Panc1 (cell line): ENCODE measurements around the gene CHST11. TPM values are rescaled to one million over a fixed set of nuclear protein-coding genes. Genes with fewer than 3 reads are reported as not detected.

Experiments used
- ATAC-seq: fragments of 200-7000 bp; cut with Tn5 transposase; 2 replicates; pipeline ENCODE4 v1.9.1; 2020; ENCODE audit warnings: mild to moderate bottlenecking, moderate library complexity
- BruUV-seq: library from RNA; stranded (reverse); fragments of 400-500 nt; replicated peaks from 2 replicates; lab custom pipeline; 2021; lab: Mats Ljungman, UMichigan
- CTCF ChIA-PET: fragments of 300-600 bp; sonication (Branson Sonifier 250); formaldehyde crosslinking; loops from one replicate; lab custom pipeline; 2022; ENCODE audit warnings: antibody characterized with exemption; lab: Charles Lee
- POLR2A ChIA-PET: fragments of 300-600 bp; sonication (Branson Sonifier 250); formaldehyde crosslinking; loops from one replicate; lab custom pipeline; 2022; ENCODE audit warnings: antibody characterized with exemption; lab: Charles Lee
- DNase-seq: peaks from one replicate; pipeline ENCODE4 v3.0.0-alpha.2; 2010; ENCODE audit warnings: low read depth, low spot score
- H3K27ac ChIP-seq: 2 replicates; pipeline ENCODE4 v1.5.1; 2011; ENCODE audit warnings: mild to moderate bottlenecking, low read length, inconsistent platforms
- H3K27me3 ChIP-seq: fragments of 200-500 bp; sonication (Bioruptor generic); 2 replicates; pipeline ENCODE4 v1.6.0; 2014; ENCODE audit warnings: low read length, inconsistent platforms; ENCODE audit not compliant: control insufficient read depth, insufficient read depth
- H3K36me3 ChIP-seq: fragments of 200-500 bp; sonication (Bioruptor generic); 2 replicates; pipeline ENCODE4 v1.5.1; 2014; ENCODE audit warnings: inconsistent platforms, mild to moderate bottlenecking, low read length, moderate library complexity; ENCODE audit not compliant: control insufficient read depth, insufficient read depth
- H3K4me1 ChIP-seq: 2 replicates; pipeline ENCODE4 v1.5.1; 2011; ENCODE audit warnings: inconsistent platforms, mild to moderate bottlenecking, low read length, moderate library complexity; ENCODE audit not compliant: control insufficient read depth, insufficient read depth
- H3K4me3 ChIP-seq, 2 experiments: 2 replicates each; pipeline ENCODE4 v1.5.1; 2011 to 2012; ENCODE audit warnings: low read depth in 2 of 2, low read length in 2 of 2, mild to moderate bottlenecking in 2 of 2, inconsistent platforms in 1 of 2, moderate library complexity in 1 of 2
- H3K9me3 ChIP-seq: fragments of 200-500 bp; sonication (Bioruptor generic); 2 replicates; pipeline ENCODE4 v1.5.1; 2014; ENCODE audit warnings: low read depth, mild to moderate bottlenecking, inconsistent platforms, low read length, moderate library complexity; ENCODE audit not compliant: control insufficient read depth, insufficient read depth
- POLR2AphosphoS5 ChIP-seq: IDR thresholded peaks from 2 replicates; pipeline ENCODE4 v1.6.1; 2012; ENCODE audit warnings: mild to moderate bottlenecking, low read depth, low read length, moderate library complexity
- SIN3A ChIP-seq: IDR thresholded peaks from 2 replicates; pipeline ENCODE4 v1.6.1; 2012; ENCODE audit warnings: low read depth, mild to moderate bottlenecking, low read length, moderate library complexity, borderline replicate concordance; ENCODE audit not compliant: insufficient read depth
- TCF7L2 ChIP-seq: IDR thresholded peaks from 2 replicates; pipeline ENCODE4 v1.6.1; 2011; ENCODE audit warnings: mild to moderate bottlenecking, low read depth, low read length, inconsistent platforms
- in situ Hi-C: cut with HindIII; loops from 2 replicates; pipeline ENCODE4 v1.10.0; 2016; ENCODE audit warnings: low sequenced_read_pairs, low pct_unique_long_range_greater_than_20kb
- intact Hi-C: fragments of 100-400 bp; cut with micrococcal nuclease; formaldehyde crosslinking; loops from one replicate; pipeline ENCODE4 v1.10.0; 2022; ENCODE audit not compliant: unreplicated experiment
- total RNA-seq: library from RNA; stranded (reverse); gene quantifications from one replicate; pipeline ENCODE4 v1.2.1, GENCODE V29; 2021; ENCODE audit not compliant: unreplicated experiment
- TF ChIP-seq, protein P1 (sequence below), 2 experiments: IDR thresholded peaks; 2 replicates each; pipeline ENCODE4 v1.6.1; 2011 to 2012; ENCODE audit warnings: low read depth in 2 of 2, control low read depth in 1 of 2, low read length in 1 of 2, mild to moderate bottlenecking in 1 of 2, moderate library complexity in 1 of 2; ENCODE audit not compliant: insufficient read depth in 1 of 2
- TF ChIP-seq, protein P2 (sequence below): fragments of 450-650 bp; IDR thresholded peaks from 2 replicates; pipeline ENCODE4 v1.5.1; 2017; ENCODE audit warnings: mild to moderate bottlenecking

Gene CHST11
- total RNA-seq, 1 experiment from 2014 or later: 11.4 TPM

DNA sequence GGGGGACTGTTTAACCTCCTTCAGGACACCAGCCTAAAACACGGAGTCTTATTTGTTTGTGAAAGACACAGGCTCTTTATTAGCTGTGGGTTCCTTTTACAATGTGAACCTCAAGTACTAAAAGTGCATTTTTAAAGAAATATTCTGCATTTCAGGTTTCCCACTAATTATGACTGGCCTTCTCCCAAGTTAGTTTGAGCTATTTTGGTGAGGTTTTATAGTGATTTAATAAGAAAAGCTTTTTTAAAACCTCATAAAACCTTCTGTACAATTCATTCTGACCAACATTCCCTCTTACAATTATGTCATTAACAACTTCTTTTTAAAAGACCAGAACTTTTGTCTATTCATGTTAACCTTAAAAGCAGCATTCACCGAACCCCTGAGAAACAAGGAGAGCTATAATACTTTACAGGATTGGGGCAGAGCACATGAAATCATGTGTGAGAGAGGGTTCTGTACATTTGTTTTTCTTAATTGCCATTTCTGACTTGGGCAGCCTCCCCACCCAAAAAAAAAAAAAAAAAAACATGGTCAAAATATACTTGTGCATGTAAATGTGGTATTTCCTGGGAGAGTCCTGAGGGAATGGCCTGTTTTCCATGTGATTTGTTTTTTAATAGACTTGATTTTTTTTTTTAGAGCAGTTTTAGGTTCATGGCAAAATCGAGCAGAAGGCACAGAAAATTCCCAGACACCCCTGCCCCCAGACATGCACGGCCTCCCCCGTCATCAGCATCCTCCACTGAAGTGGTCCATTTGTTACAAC lies 169.5 kb downstream of the CHST11 start:
- ChIA-PET POLR2A (no interaction called here), CTCF (no interaction called here)
- no peak for ATAC-seq
- DNase-seq: no peak
- no peaks in the 10 kb centered on the region for H3K9me3 ChIP-seq
- TF ChIP-seq TCF7L2: no peak
- no peak for TF ChIP-seq SIN3A
- TF ChIP-seq POLR2AphosphoS5: no peak
- TF ChIP-seq, protein P1, sequence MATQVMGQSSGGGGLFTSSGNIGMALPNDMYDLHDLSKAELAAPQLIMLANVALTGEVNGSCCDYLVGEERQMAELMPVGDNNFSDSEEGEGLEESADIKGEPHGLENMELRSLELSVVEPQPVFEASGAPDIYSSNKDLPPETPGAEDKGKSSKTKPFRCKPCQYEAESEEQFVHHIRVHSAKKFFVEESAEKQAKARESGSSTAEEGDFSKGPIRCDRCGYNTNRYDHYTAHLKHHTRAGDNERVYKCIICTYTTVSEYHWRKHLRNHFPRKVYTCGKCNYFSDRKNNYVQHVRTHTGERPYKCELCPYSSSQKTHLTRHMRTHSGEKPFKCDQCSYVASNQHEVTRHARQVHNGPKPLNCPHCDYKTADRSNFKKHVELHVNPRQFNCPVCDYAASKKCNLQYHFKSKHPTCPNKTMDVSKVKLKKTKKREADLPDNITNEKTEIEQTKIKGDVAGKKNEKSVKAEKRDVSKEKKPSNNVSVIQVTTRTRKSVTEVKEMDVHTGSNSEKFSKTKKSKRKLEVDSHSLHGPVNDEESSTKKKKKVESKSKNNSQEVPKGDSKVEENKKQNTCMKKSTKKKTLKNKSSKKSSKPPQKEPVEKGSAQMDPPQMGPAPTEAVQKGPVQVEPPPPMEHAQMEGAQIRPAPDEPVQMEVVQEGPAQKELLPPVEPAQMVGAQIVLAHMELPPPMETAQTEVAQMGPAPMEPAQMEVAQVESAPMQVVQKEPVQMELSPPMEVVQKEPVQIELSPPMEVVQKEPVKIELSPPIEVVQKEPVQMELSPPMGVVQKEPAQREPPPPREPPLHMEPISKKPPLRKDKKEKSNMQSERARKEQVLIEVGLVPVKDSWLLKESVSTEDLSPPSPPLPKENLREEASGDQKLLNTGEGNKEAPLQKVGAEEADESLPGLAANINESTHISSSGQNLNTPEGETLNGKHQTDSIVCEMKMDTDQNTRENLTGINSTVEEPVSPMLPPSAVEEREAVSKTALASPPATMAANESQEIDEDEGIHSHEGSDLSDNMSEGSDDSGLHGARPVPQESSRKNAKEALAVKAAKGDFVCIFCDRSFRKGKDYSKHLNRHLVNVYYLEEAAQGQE (IDR thresholded peaks at IDR 0.05; ENCODE audit: insufficient read depth in 1 of 2, low read depth in 2 of 2, low read length in 1 of 2): no peak
- TF ChIP-seq, protein P2, sequence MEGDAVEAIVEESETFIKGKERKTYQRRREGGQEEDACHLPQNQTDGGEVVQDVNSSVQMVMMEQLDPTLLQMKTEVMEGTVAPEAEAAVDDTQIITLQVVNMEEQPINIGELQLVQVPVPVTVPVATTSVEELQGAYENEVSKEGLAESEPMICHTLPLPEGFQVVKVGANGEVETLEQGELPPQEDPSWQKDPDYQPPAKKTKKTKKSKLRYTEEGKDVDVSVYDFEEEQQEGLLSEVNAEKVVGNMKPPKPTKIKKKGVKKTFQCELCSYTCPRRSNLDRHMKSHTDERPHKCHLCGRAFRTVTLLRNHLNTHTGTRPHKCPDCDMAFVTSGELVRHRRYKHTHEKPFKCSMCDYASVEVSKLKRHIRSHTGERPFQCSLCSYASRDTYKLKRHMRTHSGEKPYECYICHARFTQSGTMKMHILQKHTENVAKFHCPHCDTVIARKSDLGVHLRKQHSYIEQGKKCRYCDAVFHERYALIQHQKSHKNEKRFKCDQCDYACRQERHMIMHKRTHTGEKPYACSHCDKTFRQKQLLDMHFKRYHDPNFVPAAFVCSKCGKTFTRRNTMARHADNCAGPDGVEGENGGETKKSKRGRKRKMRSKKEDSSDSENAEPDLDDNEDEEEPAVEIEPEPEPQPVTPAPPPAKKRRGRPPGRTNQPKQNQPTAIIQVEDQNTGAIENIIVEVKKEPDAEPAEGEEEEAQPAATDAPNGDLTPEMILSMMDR: no peak
- in situ Hi-C loops (no loop called here), intact Hi-C loops (no loop called here)
- no peaks in the 10 kb centered on the region for H3K27me3 ChIP-seq
- BruUV-seq: no TSS peak
- no peak overlapping the region for H3K4me3 ChIP-seq
- no peak overlapping the region for H3K27ac ChIP-seq
- no peaks in the 10 kb centered on the region for H3K36me3 ChIP-seq
- H3K4me1 ChIP-seq: no peaks in the 10 kb centered on the region

DNA sequence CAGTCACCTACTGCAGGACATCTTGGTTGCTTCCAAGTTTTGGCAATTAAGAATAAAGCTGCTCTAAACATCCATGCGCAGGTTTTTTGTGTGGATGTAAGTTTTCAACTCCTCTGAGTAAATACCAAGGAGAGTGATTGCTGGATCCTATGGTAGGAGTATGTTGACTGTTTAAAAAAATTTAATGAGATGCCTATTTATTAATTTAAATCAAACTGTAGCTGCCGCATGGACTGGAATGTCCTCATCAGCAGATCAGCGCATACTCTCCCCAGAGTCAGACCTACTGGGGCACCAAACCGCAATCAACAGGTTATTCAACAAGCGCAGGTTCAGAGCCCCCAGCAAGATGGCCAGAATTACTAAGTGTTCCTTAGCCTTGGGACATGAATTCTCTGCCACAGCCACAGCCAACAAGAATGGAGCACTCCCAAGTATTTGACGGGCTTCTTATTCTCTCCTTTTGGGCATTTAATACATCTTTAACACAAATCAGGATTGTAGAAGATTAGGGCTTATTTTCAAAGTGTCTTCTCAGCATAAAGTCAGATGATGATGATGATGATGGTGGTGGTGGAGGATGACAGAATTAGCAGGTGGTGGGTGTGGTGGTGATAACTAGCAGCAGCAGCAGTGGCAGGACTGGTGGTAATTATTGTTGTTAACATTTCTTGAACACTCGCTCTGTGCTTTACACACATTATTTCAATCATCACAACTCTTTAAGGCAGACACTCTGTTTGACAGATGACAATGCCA lies 170.7 kb downstream of the CHST11 start:
- intact Hi-C loops: no loop called here
- DNase-seq (no peak), ATAC-seq (no peak)
- Histone ChIP-seq H3K36me3 (no peaks in the 10 kb centered on the region), H3K4me1 (no peaks in the 10 kb centered on the region), H3K4me3 (no peak overlapping the region), H3K27ac (no peak overlapping the region), H3K9me3 (no peaks in the 10 kb centered on the region), H3K27me3 (no peaks in the 10 kb centered on the region)
- TF ChIP-seq TCF7L2: no peak
- no peak for TF ChIP-seq POLR2AphosphoS5
- no peak for TF ChIP-seq SIN3A
- TF ChIP-seq, protein P2: no peak
- TF ChIP-seq, protein P1 (IDR thresholded peaks at IDR 0.05; ENCODE audit: insufficient read depth in 1 of 2, low read depth in 2 of 2, low read length in 1 of 2): no peak
- in situ Hi-C loops: no loop called here
- BruUV-seq: no TSS peak
- POLR2A ChIA-PET: no interaction called here
- CTCF ChIA-PET: no interaction called here
